ENCODE measurements around the gene PLEKHA6.

GRCh38 chr1:204402391-204402790 is 42.7 kb upstream of the PLEKHA6 start:
- TF ChIP-seq, protein P1, sequence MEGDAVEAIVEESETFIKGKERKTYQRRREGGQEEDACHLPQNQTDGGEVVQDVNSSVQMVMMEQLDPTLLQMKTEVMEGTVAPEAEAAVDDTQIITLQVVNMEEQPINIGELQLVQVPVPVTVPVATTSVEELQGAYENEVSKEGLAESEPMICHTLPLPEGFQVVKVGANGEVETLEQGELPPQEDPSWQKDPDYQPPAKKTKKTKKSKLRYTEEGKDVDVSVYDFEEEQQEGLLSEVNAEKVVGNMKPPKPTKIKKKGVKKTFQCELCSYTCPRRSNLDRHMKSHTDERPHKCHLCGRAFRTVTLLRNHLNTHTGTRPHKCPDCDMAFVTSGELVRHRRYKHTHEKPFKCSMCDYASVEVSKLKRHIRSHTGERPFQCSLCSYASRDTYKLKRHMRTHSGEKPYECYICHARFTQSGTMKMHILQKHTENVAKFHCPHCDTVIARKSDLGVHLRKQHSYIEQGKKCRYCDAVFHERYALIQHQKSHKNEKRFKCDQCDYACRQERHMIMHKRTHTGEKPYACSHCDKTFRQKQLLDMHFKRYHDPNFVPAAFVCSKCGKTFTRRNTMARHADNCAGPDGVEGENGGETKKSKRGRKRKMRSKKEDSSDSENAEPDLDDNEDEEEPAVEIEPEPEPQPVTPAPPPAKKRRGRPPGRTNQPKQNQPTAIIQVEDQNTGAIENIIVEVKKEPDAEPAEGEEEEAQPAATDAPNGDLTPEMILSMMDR (IDR thresholded peaks at IDR 0.05), result no peak
- no peak for TF ChIP-seq POLR2AphosphoS5 (IDR thresholded peaks at IDR 0.05; ENCODE audit: low read depth, low read length)
- TF ChIP-seq SIN3A (IDR thresholded peaks at IDR 0.05; ENCODE audit: borderline replicate concordance, insufficient read depth, low read depth, low read length), result no peak
- TF ChIP-seq TCF7L2 (IDR thresholded peaks at IDR 0.05; ENCODE audit: low read depth, low read length), result no peak

Data from Panc1 (cell line).